ENCODE results near the gene LMO4. TPM values are rescaled to one million over a fixed set of nuclear protein-coding genes. Genes with fewer than 3 reads are reported as not detected.

LMO4 gene
- total and polyA plus RNA-seq, 2 experiments from 2014 or later, result 35.6 to 96.2 TPM

DNA sequence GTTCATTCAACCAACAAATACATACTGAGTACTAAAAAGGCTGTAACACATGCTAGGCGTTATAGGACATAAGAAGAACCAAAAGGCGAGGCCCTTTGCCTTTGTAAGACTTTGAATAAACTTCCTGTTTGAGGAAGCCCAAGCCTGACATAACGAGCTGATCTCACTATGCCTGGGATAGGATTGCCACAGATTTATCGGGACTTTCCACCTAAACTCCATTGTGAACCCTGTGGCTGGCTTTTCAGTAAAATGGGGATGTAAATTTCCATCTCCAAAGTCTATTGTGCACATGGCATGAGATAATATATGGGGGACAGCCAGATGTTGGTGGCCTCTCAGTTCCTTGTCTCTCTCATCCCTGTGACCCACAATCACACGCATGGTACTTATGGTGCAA is 41.9 kb downstream of the LMO4 start:
- H3K27me3 Mint-ChIP-seq (ENCODE audit: insufficient read depth, low read depth, poor library complexity), result peaks cover 7% of the 10 kb centered on the region
- no peak overlapping the region for H3K27ac Mint-ChIP-seq
- H3K4me3 Mint-ChIP-seq, result no peak overlapping the region
- Histone ChIP-seq H3K27me3 (ENCODE audit: insufficient read depth) (no peaks in the 10 kb centered on the region), H3K4me2 (no peak overlapping the region), H3K36me3 (ENCODE audit: insufficient read depth) (no peaks in the 10 kb centered on the region), H4K20me1 (replicated peaks; ENCODE audit: insufficient read depth) (no peaks in the 10 kb centered on the region), H3K4me1 (ENCODE audit: insufficient read depth) (peaks cover 5% of the 10 kb centered on the region), H3K27ac (ENCODE audit: low read depth) (no peak overlapping the region), H3K9me2 (ENCODE audit: insufficient read depth) (0 out of 2 replicates have a peak, but pooled peaks cover 6% of the 10 kb centered on the region), H3K79me2 (replicated peaks; ENCODE audit: insufficient read depth) (no peaks in the 10 kb centered on the region), H3K4me3 (no peak overlapping the region), H2AFZ (peak overlapping the region; percentile 1), H3F3A (replicated peaks; ENCODE audit: low read depth) (no peaks in the 10 kb centered on the region)
- DNase-seq (ENCODE audit: low spot score) (peak; percentile 16), ATAC-seq (no peak)
- H3K4me1 Mint-ChIP-seq, result peaks cover 16% of the 10 kb centered on the region
- TF ChIP-seq EZH2 (IDR thresholded peaks at IDR 0.05; ENCODE audit: low read depth, unreplicated experiment) (no peak), POLR2AphosphoS5 (IDR thresholded peaks at IDR 0.05; ENCODE audit: low read depth) (no peak), ZNF331 (CRISPR knock-in tag; IDR thresholded peaks at IDR 0.05; ENCODE audit: low read depth) (no peak)
- TF ChIP-seq, protein P1, sequence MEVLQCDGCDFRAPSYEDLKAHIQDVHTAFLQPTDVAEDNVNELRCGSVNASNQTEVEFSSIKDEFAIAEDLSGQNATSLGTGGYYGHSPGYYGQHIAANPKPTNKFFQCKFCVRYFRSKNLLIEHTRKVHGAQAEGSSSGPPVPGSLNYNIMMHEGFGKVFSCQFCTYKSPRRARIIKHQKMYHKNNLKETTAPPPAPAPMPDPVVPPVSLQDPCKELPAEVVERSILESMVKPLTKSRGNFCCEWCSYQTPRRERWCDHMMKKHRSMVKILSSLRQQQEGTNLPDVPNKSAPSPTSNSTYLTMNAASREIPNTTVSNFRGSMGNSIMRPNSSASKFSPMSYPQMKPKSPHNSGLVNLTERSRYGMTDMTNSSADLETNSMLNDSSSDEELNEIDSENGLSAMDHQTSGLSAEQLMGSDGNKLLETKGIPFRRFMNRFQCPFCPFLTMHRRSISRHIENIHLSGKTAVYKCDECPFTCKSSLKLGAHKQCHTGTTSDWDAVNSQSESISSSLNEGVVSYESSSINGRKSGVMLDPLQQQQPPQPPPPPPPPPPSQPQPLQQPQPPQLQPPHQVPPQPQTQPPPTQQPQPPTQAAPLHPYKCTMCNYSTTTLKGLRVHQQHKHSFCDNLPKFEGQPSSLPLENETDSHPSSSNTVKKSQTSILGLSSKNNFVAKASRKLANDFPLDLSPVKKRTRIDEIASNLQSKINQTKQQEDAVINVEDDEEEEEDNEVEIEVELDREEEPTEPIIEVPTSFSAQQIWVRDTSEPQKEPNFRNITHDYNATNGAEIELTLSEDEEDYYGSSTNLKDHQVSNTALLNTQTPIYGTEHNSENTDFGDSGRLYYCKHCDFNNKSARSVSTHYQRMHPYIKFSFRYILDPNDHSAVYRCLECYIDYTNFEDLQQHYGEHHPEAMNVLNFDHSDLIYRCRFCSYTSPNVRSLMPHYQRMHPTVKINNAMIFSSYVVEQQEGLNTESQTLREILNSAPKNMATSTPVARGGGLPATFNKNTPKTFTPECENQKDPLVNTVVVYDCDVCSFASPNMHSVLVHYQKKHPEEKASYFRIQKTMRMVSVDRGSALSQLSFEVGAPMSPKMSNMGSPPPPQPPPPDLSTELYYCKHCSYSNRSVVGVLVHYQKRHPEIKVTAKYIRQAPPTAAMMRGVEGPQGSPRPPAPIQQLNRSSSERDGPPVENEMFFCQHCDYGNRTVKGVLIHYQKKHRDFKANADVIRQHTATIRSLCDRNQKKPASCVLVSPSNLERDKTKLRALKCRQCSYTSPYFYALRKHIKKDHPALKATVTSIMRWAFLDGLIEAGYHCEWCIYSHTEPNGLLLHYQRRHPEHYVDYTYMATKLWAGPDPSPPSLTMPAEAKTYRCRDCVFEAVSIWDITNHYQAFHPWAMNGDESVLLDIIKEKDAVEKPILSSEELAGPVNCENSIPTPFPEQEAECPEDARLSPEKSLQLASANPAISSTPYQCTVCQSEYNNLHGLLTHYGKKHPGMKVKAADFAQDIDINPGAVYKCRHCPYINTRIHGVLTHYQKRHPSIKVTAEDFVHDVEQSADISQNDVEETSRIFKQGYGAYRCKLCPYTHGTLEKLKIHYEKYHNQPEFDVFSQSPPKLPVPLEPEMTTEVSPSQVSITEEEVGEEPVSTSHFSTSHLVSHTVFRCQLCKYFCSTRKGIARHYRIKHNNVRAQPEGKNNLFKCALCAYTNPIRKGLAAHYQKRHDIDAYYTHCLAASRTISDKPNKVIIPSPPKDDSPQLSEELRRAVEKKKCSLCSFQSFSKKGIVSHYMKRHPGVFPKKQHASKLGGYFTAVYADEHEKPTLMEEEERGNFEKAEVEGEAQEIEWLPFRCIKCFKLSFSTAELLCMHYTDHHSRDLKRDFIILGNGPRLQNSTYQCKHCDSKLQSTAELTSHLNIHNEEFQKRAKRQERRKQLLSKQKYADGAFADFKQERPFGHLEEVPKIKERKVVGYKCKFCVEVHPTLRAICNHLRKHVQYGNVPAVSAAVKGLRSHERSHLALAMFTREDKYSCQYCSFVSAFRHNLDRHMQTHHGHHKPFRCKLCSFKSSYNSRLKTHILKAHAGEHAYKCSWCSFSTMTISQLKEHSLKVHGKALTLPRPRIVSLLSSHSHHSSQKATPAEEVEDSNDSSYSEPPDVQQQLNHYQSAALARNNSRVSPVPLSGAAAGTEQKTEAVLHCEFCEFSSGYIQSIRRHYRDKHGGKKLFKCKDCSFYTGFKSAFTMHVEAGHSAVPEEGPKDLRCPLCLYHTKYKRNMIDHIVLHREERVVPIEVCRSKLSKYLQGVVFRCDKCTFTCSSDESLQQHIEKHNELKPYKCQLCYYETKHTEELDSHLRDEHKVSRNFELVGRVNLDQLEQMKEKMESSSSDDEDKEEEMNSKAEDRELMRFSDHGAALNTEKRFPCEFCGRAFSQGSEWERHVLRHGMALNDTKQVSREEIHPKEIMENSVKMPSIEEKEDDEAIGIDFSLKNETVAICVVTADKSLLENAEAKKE (CRISPR knock-in tag; IDR thresholded peaks at IDR 0.05), result no peak
- TF ChIP-seq, protein P2, sequence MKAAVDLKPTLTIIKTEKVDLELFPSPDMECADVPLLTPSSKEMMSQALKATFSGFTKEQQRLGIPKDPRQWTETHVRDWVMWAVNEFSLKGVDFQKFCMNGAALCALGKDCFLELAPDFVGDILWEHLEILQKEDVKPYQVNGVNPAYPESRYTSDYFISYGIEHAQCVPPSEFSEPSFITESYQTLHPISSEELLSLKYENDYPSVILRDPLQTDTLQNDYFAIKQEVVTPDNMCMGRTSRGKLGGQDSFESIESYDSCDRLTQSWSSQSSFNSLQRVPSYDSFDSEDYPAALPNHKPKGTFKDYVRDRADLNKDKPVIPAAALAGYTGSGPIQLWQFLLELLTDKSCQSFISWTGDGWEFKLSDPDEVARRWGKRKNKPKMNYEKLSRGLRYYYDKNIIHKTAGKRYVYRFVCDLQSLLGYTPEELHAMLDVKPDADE (IDR thresholded peaks at IDR 0.05), result no peak
- H3K9me3 Mint-ChIP-seq, result peaks cover 12% of the 10 kb centered on the region
- peaks cover 8% of the 10 kb centered on the region for H3K36me3 Mint-ChIP-seq (ENCODE audit: low read depth)

Measured in GM23338 (cell line).